ENCODE data around the gene CST7.
"Not testable (repeated sequence)": the region's sequence is repeated elsewhere in the genome, so short reads cannot be mapped to it uniquely, and the experiment has no call there.

Gene CST7

DNA sequence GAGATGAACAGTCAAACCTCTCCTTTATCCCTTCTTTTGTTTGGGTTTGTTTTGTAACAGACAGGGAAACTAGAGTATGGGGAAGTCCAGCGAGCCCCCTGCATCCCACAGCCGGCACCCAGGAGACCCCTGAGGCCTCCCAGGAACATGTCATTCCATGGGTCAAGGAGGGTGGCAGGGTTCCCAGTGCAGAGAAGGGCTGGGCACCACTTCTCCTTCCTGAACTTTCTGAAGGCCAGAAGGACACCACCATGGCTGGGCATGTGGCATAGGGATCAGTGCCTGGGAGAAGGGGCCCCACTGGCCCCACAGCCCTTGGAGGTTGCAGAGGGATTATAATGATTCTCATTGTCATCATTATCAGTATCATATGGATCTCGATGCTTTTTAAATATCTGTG, 13.9 kb upstream of the CST7 start:
- Mint-ChIP-seq H3K27me3 (no peaks in the 10 kb centered on the region), H3K4me1 (ENCODE audit: low read depth) (peaks cover 34% of the 10 kb centered on the region)

DNA sequence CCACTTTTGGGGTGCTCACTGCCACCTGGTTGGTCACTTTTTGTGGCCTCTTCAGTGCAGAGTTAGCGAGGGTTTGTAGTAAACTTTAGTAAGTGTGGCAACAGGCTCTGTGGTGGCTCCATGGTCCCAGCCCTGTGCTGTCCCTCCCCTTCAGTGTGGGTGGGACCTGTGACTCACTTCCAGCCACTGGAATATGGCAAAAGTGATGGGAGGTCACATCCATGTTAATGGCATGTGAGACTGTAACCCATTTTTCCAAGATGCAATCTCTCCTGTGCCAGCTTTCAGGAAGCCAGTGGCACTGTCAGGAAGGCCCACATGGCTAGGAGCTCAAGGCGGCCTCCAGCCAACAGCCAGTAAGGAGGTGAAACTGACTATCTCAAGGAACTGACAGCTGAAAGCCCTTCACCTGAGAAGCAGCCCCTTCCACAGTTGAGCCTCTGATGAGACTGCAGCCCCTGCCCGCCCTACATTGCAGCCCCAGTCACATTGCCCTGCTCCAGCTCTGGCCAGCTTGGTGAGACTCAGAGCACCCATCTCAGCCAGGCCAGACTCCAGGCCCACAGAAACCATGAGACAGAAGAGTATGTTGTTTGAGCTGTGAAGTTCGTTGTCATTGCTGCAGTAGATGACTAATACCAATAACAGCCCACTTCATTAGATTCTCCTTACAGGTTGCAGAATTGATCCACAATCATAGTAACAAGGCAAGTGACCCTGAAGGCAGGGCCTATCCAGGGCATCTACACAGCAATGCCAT, 13.1 kb upstream of the CST7 start:
- Mint-ChIP-seq H3K9me3 (no peaks in the 10 kb centered on the region), H3K27ac (no peak overlapping the region), H3K27me3 (no peaks in the 10 kb centered on the region), H3K4me3 (no peak overlapping the region), H3K4me1 (ENCODE audit: low read depth) (peaks cover 27% of the 10 kb centered on the region), H3K36me3 (ENCODE audit: low read depth) (no peaks in the 10 kb centered on the region)
- intact Hi-C loops (cut with micrococcal nuclease): no loop called here

More for the DNA sequence above, 13.9 kb upstream of the CST7 start:
- Mint-ChIP-seq H3K4me3 (no peak overlapping the region), H3K9me3 (no peaks in the 10 kb centered on the region), H3K27ac (no peak overlapping the region), H3K36me3 (ENCODE audit: low read depth) (no peaks in the 10 kb centered on the region)
- intact Hi-C loops (cut with micrococcal nuclease): no loop called here

GRCh38 chr20:24936526-24937407, 12.3 kb upstream of the CST7 start:
- Mint-ChIP-seq H3K27me3 (no peaks in the 10 kb centered on the region), H3K27ac (no peak overlapping the region), H3K9me3 (no peaks in the 10 kb centered on the region), H3K36me3 (ENCODE audit: low read depth) (no peaks in the 10 kb centered on the region), H3K4me1 (ENCODE audit: low read depth) (peaks cover 20% of the 10 kb centered on the region), H3K4me3 (no peak overlapping the region)
- intact Hi-C loops (cut with micrococcal nuclease): no loop called here

DNA sequence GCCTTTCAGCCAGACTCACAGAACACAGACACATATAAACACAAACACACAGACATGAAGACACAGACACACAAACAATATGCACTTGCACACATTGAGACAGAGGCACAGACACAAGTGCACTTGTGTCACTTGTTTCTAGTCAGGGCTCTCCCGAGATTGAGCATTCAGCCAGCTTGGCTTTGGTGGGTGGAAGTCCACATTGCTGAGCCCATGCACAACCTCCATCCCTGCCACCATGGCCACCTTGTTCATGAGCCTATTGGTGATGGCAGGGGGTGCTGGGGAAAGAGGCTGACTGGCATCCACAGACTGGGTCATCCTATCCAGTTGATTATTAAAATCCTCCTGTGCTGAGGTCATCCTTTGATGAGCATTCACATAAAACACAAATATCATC, 11.5 kb upstream of the CST7 start:
- Mint-ChIP-seq H3K27me3 (no peaks in the 10 kb centered on the region), H3K36me3 (ENCODE audit: low read depth) (no peaks in the 10 kb centered on the region), H3K27ac (no peak overlapping the region), H3K4me1 (ENCODE audit: low read depth) (peaks cover 11% of the 10 kb centered on the region), H3K4me3 (no peak overlapping the region), H3K9me3 (peaks cover 8% of the 10 kb centered on the region)
- intact Hi-C loops (cut with micrococcal nuclease): no loop called here

GRCh38 chr20:24938498-24938897, 10.6 kb upstream of the CST7 start:
- Mint-ChIP-seq H3K4me3 (no peak overlapping the region), H3K36me3 (ENCODE audit: low read depth) (no peaks in the 10 kb centered on the region), H3K27ac (no peak overlapping the region), H3K4me1 (ENCODE audit: low read depth) (peaks cover 3% of the 10 kb centered on the region), H3K27me3 (no peaks in the 10 kb centered on the region), H3K9me3 (peaks cover 11% of the 10 kb centered on the region)
- intact Hi-C loops (cut with micrococcal nuclease): no loop called here

DNA sequence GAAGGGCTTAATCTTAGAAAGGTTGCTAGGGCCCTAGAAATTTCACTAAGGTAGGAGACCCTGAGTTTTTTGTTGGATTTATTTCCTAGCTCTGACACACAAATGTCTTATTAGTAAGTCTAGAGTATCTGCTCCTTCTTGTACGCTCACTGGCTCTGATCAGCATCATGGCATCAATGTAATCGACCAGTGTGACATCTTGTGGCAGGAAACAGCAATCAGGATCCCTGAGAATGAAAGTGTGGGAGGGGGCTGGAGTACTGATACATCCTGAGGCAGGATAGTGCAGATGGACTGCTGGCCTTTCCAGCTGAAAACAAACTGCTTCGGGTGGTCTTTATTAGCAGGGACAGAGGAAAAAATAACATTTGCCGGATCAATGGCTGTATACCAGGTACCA, 10.0 kb upstream of the CST7 start:
- no peaks in the 10 kb centered on the region for H3K4me1 Mint-ChIP-seq (ENCODE audit: low read depth)
- no peaks in the 10 kb centered on the region for H3K27me3 Mint-ChIP-seq
- H3K9me3 Mint-ChIP-seq: peaks cover 13% of the 10 kb centered on the region
- intact Hi-C loops (cut with micrococcal nuclease): no loop called here
- no peak overlapping the region for H3K4me3 Mint-ChIP-seq
- H3K27ac Mint-ChIP-seq: no peak overlapping the region
- no peaks in the 10 kb centered on the region for H3K36me3 Mint-ChIP-seq (ENCODE audit: low read depth)

- Mint-ChIP-seq H3K4me1 (ENCODE audit: low read depth) (peaks cover under 1% of the 10 kb centered on the region), H3K36me3 (ENCODE audit: low read depth) (no peaks in the 10 kb centered on the region)
Observed at GRCh38 chr20:24942679-24943078, 6.4 kb upstream of the CST7 start.

DNA sequence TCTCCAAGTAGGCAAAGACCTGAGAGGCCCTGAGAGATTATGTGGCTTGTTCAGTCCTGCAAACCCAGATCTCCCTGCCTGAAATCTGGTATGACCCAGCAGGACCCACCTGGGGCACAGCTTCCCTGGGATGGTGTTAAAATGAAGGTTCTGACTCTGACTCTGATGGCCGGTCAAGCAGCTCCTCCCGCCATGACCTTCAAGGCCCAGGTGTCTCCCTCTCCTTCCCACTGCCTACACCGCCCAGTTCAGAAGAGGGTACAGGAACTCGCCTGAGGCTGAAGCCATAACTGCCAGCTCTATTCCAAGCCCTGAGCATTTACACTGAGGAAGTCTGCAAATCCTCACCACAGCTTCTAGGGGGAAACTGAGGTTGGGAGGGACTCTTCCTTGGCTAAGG, 5.9 kb upstream of the CST7 start:
- no peak overlapping the region for H3K27ac Mint-ChIP-seq
- H3K36me3 Mint-ChIP-seq (ENCODE audit: low read depth): no peaks in the 10 kb centered on the region
- H3K9me3 Mint-ChIP-seq: peaks cover 54% of the 10 kb centered on the region
- no peak overlapping the region for H3K4me3 Mint-ChIP-seq
- no peaks in the 10 kb centered on the region for H3K27me3 Mint-ChIP-seq
- intact Hi-C loops (cut with micrococcal nuclease): no loop called here
- peaks cover 6% of the 10 kb centered on the region for H3K4me1 Mint-ChIP-seq (ENCODE audit: low read depth)

More at GRCh38 chr20:24942679-24943078, 6.4 kb upstream of the CST7 start:
- H3K27me3 Mint-ChIP-seq: no peaks in the 10 kb centered on the region
- no peak overlapping the region for H3K4me3 Mint-ChIP-seq
- no peak overlapping the region for H3K27ac Mint-ChIP-seq
- intact Hi-C loops (cut with micrococcal nuclease): no loop called here
- peaks cover 49% of the 10 kb centered on the region for H3K9me3 Mint-ChIP-seq

DNA sequence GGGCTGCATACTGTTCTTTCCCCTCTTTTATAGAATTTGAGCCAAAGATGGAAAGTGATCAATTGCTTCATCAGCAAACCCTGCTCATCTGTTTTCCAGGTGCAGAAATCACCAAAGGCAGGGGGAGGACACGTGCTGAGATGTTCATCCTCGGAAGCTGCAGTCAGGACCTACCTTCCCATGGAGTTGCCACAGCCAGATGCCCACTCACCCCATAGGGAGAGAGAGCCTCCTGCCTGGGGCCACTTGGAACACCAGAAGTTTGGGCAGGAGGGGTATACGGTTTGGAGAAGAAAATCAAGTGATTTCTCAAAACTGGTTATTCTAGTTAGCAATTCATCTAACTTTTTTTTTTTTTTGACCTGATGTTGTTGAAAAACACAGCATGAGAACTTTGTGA, 5.3 kb upstream of the CST7 start:
- no peak overlapping the region for H3K4me3 Mint-ChIP-seq
- H3K9me3 Mint-ChIP-seq: peaks cover 56% of the 10 kb centered on the region
- peaks cover 11% of the 10 kb centered on the region for H3K4me1 Mint-ChIP-seq (ENCODE audit: low read depth)
- intact Hi-C loops (cut with micrococcal nuclease): no loop called here
- no peaks in the 10 kb centered on the region for H3K36me3 Mint-ChIP-seq (ENCODE audit: low read depth)
- H3K27ac Mint-ChIP-seq: no peak overlapping the region
- no peaks in the 10 kb centered on the region for H3K27me3 Mint-ChIP-seq

DNA sequence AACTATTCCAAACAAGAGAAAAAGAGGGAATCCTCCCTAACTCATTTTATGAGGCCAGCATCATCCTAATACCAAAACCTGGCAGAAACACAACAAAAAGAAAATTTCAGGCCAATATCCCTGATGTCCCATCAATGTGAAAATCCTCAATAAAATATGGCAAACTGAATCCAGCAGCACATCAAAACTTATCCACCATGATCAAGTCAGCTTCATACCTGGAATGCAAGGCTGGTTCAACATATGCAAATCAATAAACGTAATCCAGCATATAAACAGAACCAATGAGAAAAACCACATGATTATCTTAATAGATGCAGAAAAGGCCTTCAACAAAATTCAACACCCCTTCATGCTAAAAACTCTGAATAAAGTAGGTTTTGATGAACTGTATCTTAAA, 2.7 kb upstream of the CST7 start:
- H3K36me3 Mint-ChIP-seq (ENCODE audit: low read depth); intact Hi-C loops (cut with micrococcal nuclease): not testable (repeated sequence)

DNA sequence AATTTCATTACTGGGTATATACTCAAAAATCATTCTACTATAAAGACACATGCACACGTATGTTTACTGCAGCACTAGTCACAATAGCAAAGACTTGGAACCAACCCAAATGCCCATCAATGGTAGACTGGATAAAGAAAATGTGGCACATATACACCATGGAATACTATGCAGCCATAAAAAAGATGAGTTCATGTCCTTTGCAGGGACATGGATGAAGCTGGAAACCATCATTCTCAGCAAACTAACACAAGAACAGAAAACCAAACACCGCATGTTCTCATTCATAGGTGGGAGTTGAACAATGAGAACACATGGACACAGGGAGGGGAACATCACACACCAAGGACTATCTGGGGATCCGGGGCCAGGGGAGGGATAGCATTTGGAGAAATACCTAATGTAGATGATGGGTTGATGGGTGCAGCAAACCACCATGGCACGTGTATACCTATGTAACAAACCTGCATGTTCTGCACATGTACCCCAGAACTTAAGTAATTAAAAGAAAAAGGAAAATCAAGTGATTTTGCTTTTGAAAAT, 602 bp upstream of the CST7 start:
- Mint-ChIP-seq H3K9me3 (peaks cover 45% of the 10 kb centered on the region), H3K27ac (peak overlapping the region; percentile 92), H3K4me1 (ENCODE audit: low read depth) (peaks cover 59% of the 10 kb centered on the region), H3K36me3 (ENCODE audit: low read depth) (peaks cover 20% of the 10 kb centered on the region)
- H3K27me3 Mint-ChIP-seq, H3K4me3 Mint-ChIP-seq: not testable (repeated sequence)
- intact Hi-C loops (cut with micrococcal nuclease): loop anchor here (2.0 kb wide), 1 partner anchor 16 kb away; no protein-coding TSS in a partner anchor

More for the DNA sequence above, 2.7 kb upstream of the CST7 start:
- Mint-ChIP-seq H3K4me1 (ENCODE audit: low read depth) (peaks cover 38% of the 10 kb centered on the region), H3K9me3 (peaks cover 56% of the 10 kb centered on the region)
- H3K4me3 Mint-ChIP-seq, H3K27me3 Mint-ChIP-seq, H3K27ac Mint-ChIP-seq: not testable (repeated sequence)

- intact Hi-C loops (cut with micrococcal nuclease): loop anchor here (2.0 to 5.0 kb wide), 2 partner anchors 17 to 43 kb away; partner anchors contain the start of gene APMAP
- H3K4me3 Mint-ChIP-seq: peak overlapping the region; percentile 63
- peaks cover 69% of the 10 kb centered on the region for H3K4me1 Mint-ChIP-seq (ENCODE audit: low read depth)
- peaks cover 36% of the 10 kb centered on the region for H3K9me3 Mint-ChIP-seq
- H3K27me3 Mint-ChIP-seq: peaks cover 5% of the 10 kb centered on the region
- peaks cover 30% of the 10 kb centered on the region for H3K36me3 Mint-ChIP-seq (ENCODE audit: low read depth)
- peak overlapping the region; percentile 92 for H3K27ac Mint-ChIP-seq
Observed at GRCh38 chr20:24949756-24950127, 673 bp downstream of the CST7 start.

- peaks cover 5% of the 10 kb centered on the region for H3K27me3 Mint-ChIP-seq
- H3K4me3 Mint-ChIP-seq: peak overlapping the region; percentile 63
- peaks cover 30% of the 10 kb centered on the region for H3K9me3 Mint-ChIP-seq
- peaks cover 74% of the 10 kb centered on the region for H3K4me1 Mint-ChIP-seq (ENCODE audit: low read depth)
- peaks cover 33% of the 10 kb centered on the region for H3K36me3 Mint-ChIP-seq (ENCODE audit: low read depth)
- peak overlapping the region; percentile 92 for H3K27ac Mint-ChIP-seq
- intact Hi-C loops (cut with micrococcal nuclease): loop anchor here (5.0 kb wide), 1 partner anchor 42 kb away; the partner anchor contains the start of gene APMAP
Observed at GRCh38 chr20:24950128-24950835, 1.2 kb downstream of the CST7 start.
